ENCODE results near the gene C17orf75. TPM values are rescaled to one million over a fixed set of nuclear protein-coding genes. Genes with fewer than 3 reads are reported as not detected.
A peak's percentile ranks its signal among the peaks of the same experiment; 100 is the strongest.

C17orf75 gene
- total and polyA plus RNA-seq, 10 of the 15 experiments (the other 5 are each of a cell fraction or from before 2014, with no cell fraction given) = 21.7 to 53.0 (median 27.3) TPM

DNA sequence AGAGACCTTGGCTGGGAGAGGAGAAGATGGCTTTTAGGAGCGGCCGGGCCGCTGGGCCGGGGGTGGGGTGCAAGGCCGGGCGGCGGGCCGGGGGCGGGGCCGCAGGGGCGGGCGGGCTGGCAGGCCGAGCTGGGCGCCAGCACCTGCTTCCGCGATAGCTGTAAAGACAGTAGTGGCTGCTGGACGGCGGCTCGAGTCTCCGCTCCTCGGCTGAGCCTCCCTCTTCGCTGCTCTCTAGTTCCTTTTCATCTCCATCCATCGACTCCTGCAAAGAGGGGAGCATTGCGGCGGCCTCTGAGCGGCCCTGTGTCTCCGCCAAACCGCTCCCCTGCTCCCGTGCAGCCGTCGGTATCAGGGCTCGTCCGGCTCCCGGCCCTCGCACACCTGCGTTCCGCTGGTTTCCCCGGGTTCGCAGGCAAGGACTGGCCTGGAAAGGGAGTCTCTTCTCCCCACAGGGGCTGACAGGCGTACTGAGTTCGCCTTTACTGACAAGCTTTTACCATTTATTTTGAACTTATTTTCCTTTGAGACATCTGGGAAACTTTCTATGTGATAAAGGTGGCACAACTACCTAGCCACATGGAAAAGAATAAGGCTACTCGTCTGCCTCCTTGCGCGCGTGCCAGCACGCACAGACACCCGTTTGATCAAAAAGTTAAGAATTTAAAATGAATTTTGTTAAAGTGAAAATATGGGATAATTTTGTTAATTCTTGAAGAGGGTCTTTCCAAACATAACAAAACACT is at the start of gene C17orf75 (continued):
- peak; percentile 87 for TF ChIP-seq RELB (IDR thresholded peaks at IDR 0.05; ENCODE audit: low read depth)
- TF ChIP-seq TCF7 (IDR thresholded peaks at IDR 0.05; ENCODE audit: borderline replicate concordance) = peak; percentile 82
- TF ChIP-seq, protein P1, sequence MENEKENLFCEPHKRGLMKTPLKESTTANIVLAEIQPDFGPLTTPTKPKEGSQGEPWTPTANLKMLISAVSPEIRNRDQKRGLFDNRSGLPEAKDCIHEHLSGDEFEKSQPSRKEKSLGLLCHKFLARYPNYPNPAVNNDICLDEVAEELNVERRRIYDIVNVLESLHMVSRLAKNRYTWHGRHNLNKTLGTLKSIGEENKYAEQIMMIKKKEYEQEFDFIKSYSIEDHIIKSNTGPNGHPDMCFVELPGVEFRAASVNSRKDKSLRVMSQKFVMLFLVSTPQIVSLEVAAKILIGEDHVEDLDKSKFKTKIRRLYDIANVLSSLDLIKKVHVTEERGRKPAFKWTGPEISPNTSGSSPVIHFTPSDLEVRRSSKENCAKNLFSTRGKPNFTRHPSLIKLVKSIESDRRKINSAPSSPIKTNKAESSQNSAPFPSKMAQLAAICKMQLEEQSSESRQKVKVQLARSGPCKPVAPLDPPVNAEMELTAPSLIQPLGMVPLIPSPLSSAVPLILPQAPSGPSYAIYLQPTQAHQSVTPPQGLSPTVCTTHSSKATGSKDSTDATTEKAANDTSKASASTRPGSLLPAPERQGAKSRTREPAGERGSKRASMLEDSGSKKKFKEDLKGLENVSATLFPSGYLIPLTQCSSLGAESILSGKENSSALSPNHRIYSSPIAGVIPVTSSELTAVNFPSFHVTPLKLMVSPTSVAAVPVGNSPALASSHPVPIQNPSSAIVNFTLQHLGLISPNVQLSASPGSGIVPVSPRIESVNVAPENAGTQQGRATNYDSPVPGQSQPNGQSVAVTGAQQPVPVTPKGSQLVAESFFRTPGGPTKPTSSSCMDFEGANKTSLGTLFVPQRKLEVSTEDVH (IDR thresholded peaks at IDR 0.05; ENCODE audit: low read depth, partially characterized antibody) = peak; percentile 54
- TF ChIP-seq RFX5 (IDR thresholded peaks at IDR 0.05; ENCODE audit: low read depth, low read length) = peak; percentile 49; the same call in 1 of the 2 replicates
- TF ChIP-seq CEBPZ (IDR thresholded peaks at IDR 0.05; ENCODE audit: low read depth, low read length) = no peak
- peak; percentile 86 for TF ChIP-seq CBX5 (IDR thresholded peaks at IDR 0.05; ENCODE audit: low read depth)
- TF ChIP-seq, protein P2, sequence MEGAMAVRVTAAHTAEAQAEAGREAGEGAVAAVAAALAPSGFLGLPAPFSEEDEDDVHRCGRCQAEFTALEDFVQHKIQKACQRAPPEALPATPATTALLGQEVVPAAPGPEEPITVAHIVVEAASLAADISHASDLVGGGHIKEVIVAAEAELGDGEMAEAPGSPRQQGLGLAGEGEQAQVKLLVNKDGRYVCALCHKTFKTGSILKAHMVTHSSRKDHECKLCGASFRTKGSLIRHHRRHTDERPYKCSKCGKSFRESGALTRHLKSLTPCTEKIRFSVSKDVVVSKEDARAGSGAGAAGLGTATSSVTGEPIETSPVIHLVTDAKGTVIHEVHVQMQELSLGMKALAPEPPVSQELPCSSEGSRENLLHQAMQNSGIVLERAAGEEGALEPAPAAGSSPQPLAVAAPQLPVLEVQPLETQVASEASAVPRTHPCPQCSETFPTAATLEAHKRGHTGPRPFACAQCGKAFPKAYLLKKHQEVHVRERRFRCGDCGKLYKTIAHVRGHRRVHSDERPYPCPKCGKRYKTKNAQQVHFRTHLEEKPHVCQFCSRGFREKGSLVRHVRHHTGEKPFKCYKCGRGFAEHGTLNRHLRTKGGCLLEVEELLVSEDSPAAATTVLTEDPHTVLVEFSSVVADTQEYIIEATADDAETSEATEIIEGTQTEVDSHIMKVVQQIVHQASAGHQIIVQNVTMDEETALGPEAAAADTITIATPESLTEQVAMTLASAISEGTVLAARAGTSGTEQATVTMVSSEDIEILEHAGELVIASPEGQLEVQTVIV (IDR thresholded peaks at IDR 0.05; ENCODE audit: borderline replicate concordance, partially characterized antibody) = peak; percentile 43
- 0 out of 2 replicates have a peak, but pooled peaks have one; percentile 25 for TF ChIP-seq E2F4 (IDR thresholded peaks at IDR 0.05; ENCODE audit: low read depth, low read length)
- peak; percentile 73 for TF ChIP-seq EED (IDR thresholded peaks at IDR 0.05; ENCODE audit: low read depth)
- TF ChIP-seq RUNX3 (IDR thresholded peaks at IDR 0.05; ENCODE audit: low read length) = peak; percentile 75
- TF ChIP-seq USF2 (IDR thresholded peaks at IDR 0.05; ENCODE audit: borderline replicate concordance, low read depth, low read length) = no peak
- peak; percentile 74; the same call in 1 of the 2 replicates for TF ChIP-seq PML (IDR thresholded peaks at IDR 0.05; ENCODE audit: low read length)
- TF ChIP-seq STAT3 (IDR thresholded peaks at IDR 0.05; ENCODE audit: low read depth, low read length) = no peak
